Lower leg skin (tissue), 4 donors: ENCODE data around the gene RASSF3. TPM values are rescaled to one million over a fixed set of nuclear protein-coding genes. Genes with fewer than 3 reads are reported as not detected.

Experiments used
- DNase-seq, 2 donors: peaks; one replicate each; pipeline ENCODE4 v3.0.0-alpha.2; 2019; ENCODE audit warnings: low spot score in 2 of 2
- H3K4me3 ChIP-seq: fragments of 200-600 bp; sonication (generic); 2 replicates; pipeline ENCODE4 v1.5.1; 2017; ENCODE audit warnings: mild to moderate bottlenecking, low read depth; ENCODE audit not compliant: poor library complexity, severe bottlenecking
- POLR2A ChIP-seq, 2 donors: fragments of 450-650 bp; IDR thresholded peaks; one replicate each; pipeline ENCODE4 v1.6.1; 2016 to 2017; ENCODE audit warnings: antibody characterized with exemption in 2 of 2, mild to moderate bottlenecking in 1 of 2, moderate library complexity in 1 of 2
- WGBS, 2 donors: methylation state at CpG; one replicate each; pipeline ENCODE4 v1.1.5; 2018; 5-methylcytosine and 5-hydroxymethylcytosine counted together
- intact Hi-C: fragments of 100-400 bp; cut with DNase I; formaldehyde crosslinking; loops from one replicate; pipeline ENCODE4 v1.15.0; 2023; ENCODE audit warnings: low total_unique reads
- total RNA-seq, 4 donors: library from RNA; depleted of rRNA; stranded (reverse); fragments of >200 nt; gene quantifications; one replicate each; pipeline ENCODE4 v1.1.0, GENCODE V29; 2016
- TF ChIP-seq, protein P1 (sequence below), 3 donors: fragments of 450-650 bp; IDR thresholded peaks; one replicate each; pipeline ENCODE4 v1.5.1; 2016; ENCODE audit warnings: antibody characterized with exemption in 3 of 3, mild to moderate bottlenecking in 3 of 3, moderate library complexity in 2 of 3

The RASSF3 gene
- total RNA-seq, 4 donors from 2014 or later, result 5.2 to 13.5 (median 7.8) TPM

DNA sequence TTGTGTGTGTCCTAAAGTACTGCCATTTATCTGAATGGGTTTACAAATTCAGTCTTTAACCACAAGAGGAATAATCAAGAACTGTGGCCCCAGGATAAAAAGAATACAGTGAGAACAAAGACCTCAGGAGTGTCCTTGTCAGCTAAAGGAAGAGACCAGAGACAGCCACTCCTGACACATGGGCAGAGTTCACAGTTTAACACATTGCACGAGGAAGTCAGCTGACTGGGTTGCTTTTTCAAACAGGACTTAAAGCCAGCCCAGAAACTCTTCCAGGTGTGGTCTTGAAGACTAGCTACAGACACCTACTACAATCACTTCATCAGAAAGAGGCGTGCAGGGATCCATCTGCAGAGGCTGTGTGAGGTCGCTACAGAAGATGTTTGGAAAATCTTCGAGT, 106.1 kb downstream of the RASSF3 start:
- WGBS, 2 donors, result 92 to 95% methylated on average over 4 of the region's 4 CpGs

GRCh38 chr12:64716839-64717455, 106.7 kb downstream of the RASSF3 start:
- WGBS, 2 donors, result 89 to 91% methylated on average over 6 of the region's 6 CpGs
- H3K4me3 ChIP-seq, result no peak overlapping the region
- DNase-seq, result no peak
- intact Hi-C loops, result no loop called here
- TF ChIP-seq POLR2A (IDR thresholded peaks at IDR 0.05), result no peak
- TF ChIP-seq, protein P1, sequence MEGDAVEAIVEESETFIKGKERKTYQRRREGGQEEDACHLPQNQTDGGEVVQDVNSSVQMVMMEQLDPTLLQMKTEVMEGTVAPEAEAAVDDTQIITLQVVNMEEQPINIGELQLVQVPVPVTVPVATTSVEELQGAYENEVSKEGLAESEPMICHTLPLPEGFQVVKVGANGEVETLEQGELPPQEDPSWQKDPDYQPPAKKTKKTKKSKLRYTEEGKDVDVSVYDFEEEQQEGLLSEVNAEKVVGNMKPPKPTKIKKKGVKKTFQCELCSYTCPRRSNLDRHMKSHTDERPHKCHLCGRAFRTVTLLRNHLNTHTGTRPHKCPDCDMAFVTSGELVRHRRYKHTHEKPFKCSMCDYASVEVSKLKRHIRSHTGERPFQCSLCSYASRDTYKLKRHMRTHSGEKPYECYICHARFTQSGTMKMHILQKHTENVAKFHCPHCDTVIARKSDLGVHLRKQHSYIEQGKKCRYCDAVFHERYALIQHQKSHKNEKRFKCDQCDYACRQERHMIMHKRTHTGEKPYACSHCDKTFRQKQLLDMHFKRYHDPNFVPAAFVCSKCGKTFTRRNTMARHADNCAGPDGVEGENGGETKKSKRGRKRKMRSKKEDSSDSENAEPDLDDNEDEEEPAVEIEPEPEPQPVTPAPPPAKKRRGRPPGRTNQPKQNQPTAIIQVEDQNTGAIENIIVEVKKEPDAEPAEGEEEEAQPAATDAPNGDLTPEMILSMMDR (IDR thresholded peaks at IDR 0.05), result no peak

More for the DNA sequence above, 106.1 kb downstream of the RASSF3 start:
- no peak for DNase-seq
- no peak for TF ChIP-seq POLR2A (IDR thresholded peaks at IDR 0.05)
- TF ChIP-seq, protein P1 (IDR thresholded peaks at IDR 0.05), result no peak
- no peak overlapping the region for H3K4me3 ChIP-seq
- intact Hi-C loops, result no loop called here

DNA sequence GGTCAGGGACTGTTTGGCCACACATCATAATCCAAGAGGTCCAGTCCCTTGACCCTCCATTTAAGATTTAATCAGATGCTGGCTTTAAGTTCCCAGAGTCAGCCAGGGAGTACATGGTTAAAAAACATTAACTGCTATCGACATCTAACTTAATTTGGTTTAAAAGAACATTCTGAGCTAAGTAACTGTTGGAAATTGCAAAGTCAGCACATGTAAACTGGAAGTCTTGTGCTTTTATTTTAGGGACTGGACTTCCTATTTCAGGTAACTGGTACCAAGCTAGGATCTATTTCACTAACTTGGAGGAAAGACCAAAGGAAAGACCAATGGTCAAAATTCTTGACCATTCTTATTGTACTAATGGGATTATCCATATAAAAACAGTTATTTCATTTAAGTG, 108.4 kb downstream of the RASSF3 start:
- WGBS, 2 donors, result 70 to 76% methylated on average over 1 of the region's 1 CpG
- TF ChIP-seq, protein P1 (IDR thresholded peaks at IDR 0.05), result no peak
- TF ChIP-seq POLR2A (IDR thresholded peaks at IDR 0.05), result no peak
- no peak overlapping the region for H3K4me3 ChIP-seq
- DNase-seq, result no peak
- intact Hi-C loops, result no loop called here

DNA sequence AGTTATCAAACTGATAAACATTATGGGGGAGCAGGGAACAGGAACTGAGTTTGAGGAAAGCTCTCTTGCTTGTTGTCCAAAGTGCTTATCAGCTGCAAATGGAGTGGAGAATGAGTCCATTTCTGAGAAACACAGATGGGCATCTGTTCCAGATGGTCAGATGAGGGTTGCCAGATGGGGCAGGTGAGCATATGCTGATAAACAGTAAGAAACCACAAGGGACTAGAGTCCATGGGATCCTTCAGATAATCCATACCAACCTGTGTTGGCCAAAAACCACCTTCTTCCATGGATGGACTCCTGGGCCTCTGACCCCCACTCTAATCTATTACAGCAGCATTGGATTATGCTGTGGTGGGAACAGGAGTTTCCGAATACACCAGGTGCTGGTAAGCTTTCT, 110.6 kb downstream of the RASSF3 start:
- no peak overlapping the region for H3K4me3 ChIP-seq
- no peak for DNase-seq
- TF ChIP-seq, protein P1 (IDR thresholded peaks at IDR 0.05), result no peak
- TF ChIP-seq POLR2A (IDR thresholded peaks at IDR 0.05), result no peak
- WGBS, 2 donors, result 95 to 100% methylated on average over 1 of the region's 1 CpG
- intact Hi-C loops, result no loop called here

DNA sequence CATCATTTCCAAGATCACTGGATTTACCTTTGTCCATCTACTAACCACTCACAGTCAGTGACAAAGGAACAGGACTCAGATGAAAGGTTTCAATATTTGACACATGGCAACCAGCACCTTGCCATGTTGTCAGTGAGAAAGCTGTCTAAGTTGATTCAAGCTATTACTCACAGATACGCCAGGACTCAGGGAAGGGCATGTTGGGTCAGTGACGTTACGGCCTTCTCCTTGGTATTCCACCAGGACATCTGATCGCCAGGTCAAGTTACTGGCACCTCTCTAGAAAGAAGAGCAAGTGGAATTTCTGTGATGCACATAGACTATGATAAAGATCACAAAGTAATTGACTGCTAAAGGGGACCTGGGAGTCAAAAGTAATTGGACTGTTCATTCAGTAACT, 112.5 kb downstream of the RASSF3 start:
- WGBS, 2 donors, result 96 to 98% methylated on average over 4 of the region's 4 CpGs
- no peak overlapping the region for H3K4me3 ChIP-seq
- intact Hi-C loops, result no loop called here
- TF ChIP-seq POLR2A (IDR thresholded peaks at IDR 0.05), result no peak
- TF ChIP-seq, protein P1 (IDR thresholded peaks at IDR 0.05), result no peak
- DNase-seq, result no peak

- H3K4me3 ChIP-seq, result no peak overlapping the region
- WGBS, 2 donors, result 89 to 100% methylated on average over 2 of the region's 2 CpGs
- DNase-seq, result no peak
- TF ChIP-seq POLR2A (IDR thresholded peaks at IDR 0.05), result no peak
- TF ChIP-seq, protein P1 (IDR thresholded peaks at IDR 0.05), result no peak
- intact Hi-C loops, result no loop called here
Measured at GRCh38 chr12:64723630-64724029, 113.3 kb downstream of the RASSF3 start.
